CD4-positive, CD25-positive, alpha-beta regulatory T cell (primary cell): ENCODE measurements around the gene MEGF8. TPM values are rescaled to one million over a fixed set of nuclear protein-coding genes. Genes with fewer than 3 reads are reported as not detected.

Experiments
- ATAC-seq, 2 donors: fragments of 150-1000 bp; cut with Tn5 transposase; one replicate each; pipeline ENCODE4 v1.10.0; 2021; ENCODE audit warnings: low read depth in 2 of 2, moderate number of reproducible peaks in 2 of 2, moderate library complexity in 1 of 2
- DNase-seq, 3 donors: peaks; one replicate each; pipeline versions ENCODE4 v3.0.0 to v3.0.0-alpha.2; 2012 to 2022; ENCODE audit warnings: mixed read lengths in 1 of 3
- H3K27ac ChIP-seq: one replicate; pipeline ENCODE4 v1.7.0; 2013; ENCODE audit warnings: mild to moderate bottlenecking, low read length; ENCODE audit not compliant: insufficient read depth, poor library complexity, severe bottlenecking
- H3K27me3 ChIP-seq: one replicate; pipeline ENCODE4 v1.7.0; 2013; ENCODE audit warnings: low read length; ENCODE audit not compliant: control insufficient read depth, insufficient read depth
- H3K36me3 ChIP-seq: one replicate; pipeline ENCODE4 v1.7.0; 2013; ENCODE audit warnings: mild to moderate bottlenecking, low read length, moderate library complexity; ENCODE audit not compliant: control insufficient read depth, insufficient read depth
- H3K4me1 ChIP-seq: 2 replicates; pipeline ENCODE4 v1.7.0; 2013; ENCODE audit warnings: mild to moderate bottlenecking, low read length; ENCODE audit not compliant: insufficient read depth, control insufficient read depth, poor library complexity, severe bottlenecking
- H3K4me3 ChIP-seq: one replicate; pipeline ENCODE4 v1.7.0; 2013; ENCODE audit warnings: low read depth, mild to moderate bottlenecking, low read length, moderate library complexity
- H3K9me3 ChIP-seq, 2 experiments: 1 replicate in 1 of 2; 2 replicates in 1 of 2; pipeline ENCODE4 v1.7.0; 2013; ENCODE audit warnings: low read length in 2 of 2, mild to moderate bottlenecking in 1 of 2, moderate library complexity in 1 of 2; ENCODE audit not compliant: control insufficient read depth in 2 of 2
- H3K27ac Mint-ChIP-seq, 3 donors: one replicate each; pipeline ENCODE4 v1.8.0; 2020 to 2022; ENCODE audit warnings: mild to moderate bottlenecking in 3 of 3, mixed read lengths in 3 of 3, moderate library complexity in 2 of 3
- H3K27me3 Mint-ChIP-seq: one replicate; pipeline ENCODE4 v1.8.0; 2022; ENCODE audit warnings: mild to moderate bottlenecking, mixed read lengths
- H3K36me3 Mint-ChIP-seq: one replicate; pipeline ENCODE4 v1.8.0; 2020; ENCODE audit warnings: mixed read lengths
- H3K4me1 Mint-ChIP-seq, 4 donors: one replicate each; pipeline ENCODE4 v1.8.0; 2020 to 2022; ENCODE audit warnings: mixed read lengths in 4 of 4, mild to moderate bottlenecking in 1 of 4
- H3K4me3 Mint-ChIP-seq, 4 donors: one replicate each; pipeline ENCODE4 v1.8.0; 2020 to 2022; ENCODE audit warnings: mild to moderate bottlenecking in 4 of 4, mixed read lengths in 4 of 4, moderate library complexity in 3 of 4
- H3K9me3 Mint-ChIP-seq, 7 donors: one replicate each; pipeline ENCODE4 v1.8.0; 2020 to 2022; ENCODE audit warnings: mixed read lengths in 7 of 7, mild to moderate bottlenecking in 3 of 7, moderate library complexity in 2 of 7
- polyA plus RNA-seq, 4 donors: library from polyadenylated mRNA; unstranded; fragments of 300-500 nt; fragmentation: Illumina TruSeq; gene quantifications; one replicate each; pipeline ENCODE4 v1.2.3, GENCODE V29; 2021
- total RNA-seq: library from RNA; stranded (reverse); gene quantifications from one replicate; pipeline ENCODE4 v1.2.3, GENCODE V29; 2022

MEGF8 gene
- total and polyA plus RNA-seq, 5 donors from 2014 or later, result 0.18 to 6.5 (median 0.22) TPM

- peak overlapping the region; percentile 83 for H3K27ac ChIP-seq
- H3K4me1 ChIP-seq, result peaks cover 45% of the 10 kb centered on the region
- DNase-seq (no peak), ATAC-seq (no peak)
- Mint-ChIP-seq H3K9me3 (no peaks in the 10 kb centered on the region), H3K36me3 (peaks cover 3% of the 10 kb centered on the region), H3K4me3 (peak overlapping the region; percentile 98 to 100 (median 98)), H3K27me3 (peaks cover 6% of the 10 kb centered on the region), H3K4me1 (peaks cover 11 to 57% (median 35%) of the 10 kb centered on the region in 4 donors), H3K27ac (peak overlapping the region; percentile 97 to 99 (median 97))
- H3K36me3 ChIP-seq, result peaks cover 1% of the 10 kb centered on the region
- H3K4me3 ChIP-seq, result peak overlapping the region; percentile 85
- no peaks in the 10 kb centered on the region for H3K9me3 ChIP-seq
- H3K27me3 ChIP-seq, result no peaks in the 10 kb centered on the region
Observed at GRCh38 chr19:42422092-42422900, 96.9 kb downstream of the MEGF8 start.

- DNase-seq (peak; percentile 22 to 72 (median 71)), ATAC-seq (peak; percentile 33 to 44)
- no peaks in the 10 kb centered on the region for H3K9me3 ChIP-seq
- H3K27me3 ChIP-seq, result no peaks in the 10 kb centered on the region
- peak overlapping the region; percentile 85 for H3K4me3 ChIP-seq
- peak overlapping the region; percentile 98 to 100 (median 98) for H3K4me3 Mint-ChIP-seq
- H3K36me3 Mint-ChIP-seq, result peaks cover 3% of the 10 kb centered on the region
- H3K27me3 Mint-ChIP-seq, result peaks cover 7% of the 10 kb centered on the region
- no peaks in the 10 kb centered on the region for H3K36me3 ChIP-seq
- H3K27ac ChIP-seq, result peak overlapping the region; percentile 83
- H3K4me1 Mint-ChIP-seq, result peaks cover 11 to 57% (median 35%) of the 10 kb centered on the region in 4 donors
- H3K4me1 ChIP-seq, result peaks cover 45% of the 10 kb centered on the region
- peak overlapping the region; percentile 97 to 99 (median 97) for H3K27ac Mint-ChIP-seq
- no peaks in the 10 kb centered on the region for H3K9me3 Mint-ChIP-seq
Observed at GRCh38 chr19:42422901-42423461, 97.5 kb downstream of the MEGF8 start.

- peak overlapping the region; percentile 83 for H3K27ac ChIP-seq
- DNase-seq (peak; percentile 89 to 97 (median 95)), ATAC-seq (peak; percentile 92 to 94)
- peaks cover 7% of the 10 kb centered on the region for H3K27me3 Mint-ChIP-seq
- peak overlapping the region; percentile 97 to 99 (median 97) for H3K27ac Mint-ChIP-seq
- peaks cover 3% of the 10 kb centered on the region for H3K36me3 Mint-ChIP-seq
- no peaks in the 10 kb centered on the region for H3K9me3 ChIP-seq
- peak overlapping the region; percentile 85 for H3K4me3 ChIP-seq
- H3K27me3 ChIP-seq, result no peaks in the 10 kb centered on the region
- peak overlapping the region; percentile 98 to 100 (median 98) for H3K4me3 Mint-ChIP-seq
- no peaks in the 10 kb centered on the region for H3K9me3 Mint-ChIP-seq
- H3K4me1 Mint-ChIP-seq, result peaks cover 11 to 54% (median 34%) of the 10 kb centered on the region in 4 donors
- H3K4me1 ChIP-seq, result peaks cover 45% of the 10 kb centered on the region
- no peaks in the 10 kb centered on the region for H3K36me3 ChIP-seq
Observed at GRCh38 chr19:42423462-42424344, 98.3 kb downstream of the MEGF8 start.

GRCh38 chr19:42424345-42424707 is 98.9 kb downstream of the MEGF8 start:
- Mint-ChIP-seq H3K36me3 (peaks cover 3% of the 10 kb centered on the region), H3K9me3 (no peaks in the 10 kb centered on the region), H3K4me1 (peaks cover 11 to 54% (median 32%) of the 10 kb centered on the region in 4 donors), H3K27me3 (peaks cover 7% of the 10 kb centered on the region), H3K27ac (peak overlapping the region; percentile 85 to 97 (median 97)), H3K4me3 (peak overlapping the region; percentile 64 to 98 (median 98))
- ATAC-seq, result no peak
- H3K9me3 ChIP-seq, result no peaks in the 10 kb centered on the region
- H3K27ac ChIP-seq, result peak overlapping the region; percentile 83
- H3K4me1 ChIP-seq, result peaks cover 45% of the 10 kb centered on the region
- peak overlapping the region; percentile 85 for H3K4me3 ChIP-seq
- no peak for DNase-seq
- H3K36me3 ChIP-seq, result no peaks in the 10 kb centered on the region
- H3K27me3 ChIP-seq, result no peaks in the 10 kb centered on the region

GRCh38 chr19:42424712-42425131 is 99.3 kb downstream of the MEGF8 start:
- H3K9me3 ChIP-seq, result no peaks in the 10 kb centered on the region
- no peak overlapping the region for H3K27ac ChIP-seq
- no peaks in the 10 kb centered on the region for H3K36me3 ChIP-seq
- DNase-seq, result no peak
- H3K4me1 ChIP-seq, result peaks cover 44% of the 10 kb centered on the region
- H3K27me3 ChIP-seq, result no peaks in the 10 kb centered on the region
- peak overlapping the region; percentile 28 to 98 (median 98) for H3K4me3 Mint-ChIP-seq
- ATAC-seq, result no peak
- H3K27ac Mint-ChIP-seq, result peak overlapping the region in 2 of 3 donors; percentile 85 to 97
- H3K9me3 Mint-ChIP-seq, result no peaks in the 10 kb centered on the region
- peaks cover 7% of the 10 kb centered on the region for H3K27me3 Mint-ChIP-seq
- no peak overlapping the region for H3K4me3 ChIP-seq
- peaks cover 11 to 52% (median 32%) of the 10 kb centered on the region in 4 donors for H3K4me1 Mint-ChIP-seq
- peaks cover 3% of the 10 kb centered on the region for H3K36me3 Mint-ChIP-seq

GRCh38 chr19:42426643-42427042 is 101.2 kb downstream of the MEGF8 start:
- Histone ChIP-seq H3K4me1 (peaks cover 26% of the 10 kb centered on the region), H3K27ac (no peak overlapping the region), H3K9me3 (no peaks in the 10 kb centered on the region), H3K27me3 (no peaks in the 10 kb centered on the region), H3K4me3 (no peak overlapping the region), H3K36me3 (no peaks in the 10 kb centered on the region)
- Mint-ChIP-seq H3K4me1 (peaks cover 0 to 33% (median 15%) of the 10 kb centered on the region in 4 donors), H3K9me3 (no peaks in the 10 kb centered on the region), H3K36me3 (no peaks in the 10 kb centered on the region), H3K27me3 (peaks cover 7% of the 10 kb centered on the region), H3K4me3 (peak overlapping the region in 1 of 4 donors; percentile 44), H3K27ac (peak overlapping the region in 1 of 3 donors; percentile 25)
- ATAC-seq, result no peak
- no peak for DNase-seq

GRCh38 chr19:42427313-42427712 is 101.9 kb downstream of the MEGF8 start, which contains the start of gene LIPE:
Gene LIPE (minus strand): TSS chr19:42427388. CDS start chr19:42427149, 239 bp downstream.
- H3K9me3 ChIP-seq, result no peaks in the 10 kb centered on the region
- ATAC-seq (no peak), DNase-seq (no peak)
- H3K27me3 ChIP-seq, result no peaks in the 10 kb centered on the region
- H3K27ac Mint-ChIP-seq, result peak within 1 kb of the TSS in 1 of 3 donors; percentile 25
- peaks cover 7% of the 10 kb centered on the region for H3K27me3 Mint-ChIP-seq
- H3K4me3 ChIP-seq, result no peak within 1 kb of the TSS
- no peak within 1 kb of the TSS for H3K27ac ChIP-seq
- H3K9me3 Mint-ChIP-seq, result no peaks in the 10 kb centered on the region
- peaks cover 0 to 26% (median 10%) of the 10 kb centered on the region in 4 donors for H3K4me1 Mint-ChIP-seq
- H3K36me3 Mint-ChIP-seq, result no peaks in the 10 kb centered on the region
- no peaks in the 10 kb centered on the region for H3K36me3 ChIP-seq
- H3K4me3 Mint-ChIP-seq, result peak within 1 kb of the TSS in 1 of 4 donors; percentile 44
- H3K4me1 ChIP-seq, result peaks cover 20% of the 10 kb centered on the region
